DND-41 (cell line): Measurements from ENCODE around the gene WNT7B.
A peak's percentile ranks its signal among the peaks of the same experiment; 100 is the strongest.

Source experiments
- ATAC-seq: fragments of 200-7000 bp; cut with Tn5 transposase; 3 replicates; pipeline ENCODE4 v1.9.1; 2021; ENCODE audit warnings: low read depth; ENCODE audit not compliant: insufficient read depth
- DNase-seq: peaks from one replicate; pipeline ENCODE4 v3.0.0-alpha.2; 2020
- H2AFZ ChIP-seq: 2 replicates; pipeline ENCODE4 v1.6.0; 2012; ENCODE audit warnings: low read depth, low read length
- H3K27ac ChIP-seq: 2 replicates; pipeline ENCODE4 v1.5.1; 2012; ENCODE audit warnings: low read length, inconsistent platforms
- H3K27me3 ChIP-seq: fragments of 200-600 bp; sonication (generic); 2 replicates; pipeline ENCODE4 v1.6.0; 2012; ENCODE audit warnings: low read length, mild to moderate bottlenecking, inconsistent platforms; ENCODE audit not compliant: insufficient read depth, poor library complexity
- H3K36me3 ChIP-seq: 2 replicates; pipeline ENCODE4 v1.5.1; 2012; ENCODE audit warnings: low read length, inconsistent platforms; ENCODE audit not compliant: insufficient read depth
- H3K4me1 ChIP-seq: 2 replicates; pipeline ENCODE4 v1.5.1; 2012; ENCODE audit warnings: mild to moderate bottlenecking, low read length; ENCODE audit not compliant: insufficient read depth
- H3K4me2 ChIP-seq: 2 replicates; pipeline ENCODE4 v1.6.0; 2012; ENCODE audit warnings: mild to moderate bottlenecking, moderate library complexity, low read length, inconsistent platforms; ENCODE audit not compliant: insufficient read depth
- H3K4me3 ChIP-seq, 2 experiments: fragments of 200-600 bp in 1 of 2; shearing (Covaris generic) in 1 of 2; 2 replicates each; pipeline ENCODE4 v1.5.1; 2012 to 2016; ENCODE audit warnings: inconsistent platforms in 2 of 2, low read length in 2 of 2, mild to moderate bottlenecking in 2 of 2, low read depth in 1 of 2, moderate library complexity in 1 of 2
- H3K79me2 ChIP-seq: 2 replicates; pipeline ENCODE4 v1.6.0; 2012; ENCODE audit warnings: low read length, inconsistent platforms; ENCODE audit not compliant: insufficient read depth
- H3K9ac ChIP-seq: 2 replicates; pipeline ENCODE4 v1.6.0; 2012; ENCODE audit warnings: low read depth, mild to moderate bottlenecking, inconsistent platforms, low read length, moderate library complexity
- H3K9me3 ChIP-seq: 2 replicates; pipeline ENCODE4 v1.5.1; 2012; ENCODE audit warnings: low read length, moderate library complexity, mild to moderate bottlenecking, inconsistent platforms; ENCODE audit not compliant: insufficient read depth, severe bottlenecking
- H4K20me1 ChIP-seq: 2 replicates; pipeline ENCODE4 v1.6.0; 2012; ENCODE audit warnings: low read length; ENCODE audit not compliant: insufficient read depth
- CTCF ChIP-seq: IDR thresholded peaks from 2 replicates; pipeline ENCODE4 v1.5.1; 2012; ENCODE audit warnings: borderline replicate concordance, low read length, moderate library complexity, mild to moderate bottlenecking; ENCODE audit not compliant: poor library complexity, severe bottlenecking; ENCODE audit errors: extremely low read depth
- EZH2 ChIP-seq: IDR thresholded peaks from 3 replicates; pipeline ENCODE4 v1.6.1; 2012; ENCODE audit warnings: borderline replicate concordance, low read depth, mild to moderate bottlenecking, moderate library complexity, low read length, inconsistent platforms; ENCODE audit not compliant: severe bottlenecking

The WNT7B gene

GRCh38 chr22:45968751-45969413, 8.1 kb downstream of the WNT7B start:
- no peaks in the 10 kb centered on the region for H3K79me2 ChIP-seq
- no peaks in the 10 kb centered on the region for H3K9me3 ChIP-seq
- no peaks in the 10 kb centered on the region for H3K36me3 ChIP-seq
- ATAC-seq = no peak
- H3K4me2 ChIP-seq = no peak overlapping the region
- H3K27me3 ChIP-seq = peaks cover 18% of the 10 kb centered on the region
- peaks cover 27% of the 10 kb centered on the region for H3K4me1 ChIP-seq
- no peak for DNase-seq
- no peak overlapping the region for H3K9ac ChIP-seq
- H4K20me1 ChIP-seq = peaks cover 52% of the 10 kb centered on the region
- no peak overlapping the region for H2AFZ ChIP-seq
- TF ChIP-seq EZH2 (no peak), CTCF (no peak)
- H3K4me3 ChIP-seq = no peak overlapping the region
- H3K27ac ChIP-seq = no peak overlapping the region

DNA sequence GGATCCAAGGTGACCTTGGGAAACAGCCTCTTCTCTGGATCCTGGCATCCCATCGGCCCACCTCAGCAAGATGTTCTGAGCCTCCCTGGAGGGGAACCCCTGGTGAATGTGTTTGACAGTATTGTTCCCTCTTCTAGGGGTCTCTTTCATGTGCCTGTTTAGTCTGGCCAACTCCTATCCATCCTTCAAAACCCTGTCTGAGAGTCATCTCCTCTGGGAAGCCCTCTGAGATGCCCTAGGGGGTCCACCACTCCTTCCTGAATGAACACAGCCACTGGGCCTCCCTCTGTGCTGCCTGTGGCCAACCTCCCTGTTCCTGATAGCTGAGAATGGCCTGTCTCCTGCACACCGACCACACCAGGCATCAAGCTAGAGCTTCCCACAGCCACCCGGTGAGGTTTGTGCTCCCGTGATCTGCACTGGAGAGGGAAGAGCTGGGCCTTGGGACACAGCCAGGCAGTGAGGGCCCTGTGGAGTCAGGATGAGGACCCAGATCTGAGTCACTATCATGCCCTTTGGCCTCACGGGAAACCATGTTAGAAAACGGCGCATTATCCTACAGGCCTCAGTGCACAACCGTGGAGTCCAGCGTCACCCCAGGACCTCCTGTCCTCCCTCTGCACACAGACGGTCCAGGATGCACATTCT, 8.8 kb downstream of the WNT7B start:
- Histone ChIP-seq H3K27ac (no peak overlapping the region; the same call in 1 of the 2 replicates), H3K4me1 (peaks cover 27% of the 10 kb centered on the region), H3K79me2 (no peaks in the 10 kb centered on the region), H4K20me1 (peaks cover 45% of the 10 kb centered on the region), H3K9me3 (no peaks in the 10 kb centered on the region), H3K9ac (no peak overlapping the region), H3K36me3 (no peaks in the 10 kb centered on the region), H3K27me3 (peaks cover 11% of the 10 kb centered on the region), H2AFZ (no peak overlapping the region), H3K4me2 (no peak overlapping the region), H3K4me3 (no peak overlapping the region)
- DNase-seq = no peak
- ATAC-seq = no peak
- TF ChIP-seq EZH2 (no peak), CTCF (no peak)

GRCh38 chr22:45966895-45967365, 10.0 kb downstream of the WNT7B start:
- TF ChIP-seq CTCF (no peak), EZH2 (no peak)
- Histone ChIP-seq H3K4me1 (peaks cover 27% of the 10 kb centered on the region), H3K27ac (peak overlapping the region; percentile 46), H3K9ac (no peak overlapping the region), H3K79me2 (no peaks in the 10 kb centered on the region), H3K4me2 (no peak overlapping the region), H3K36me3 (no peaks in the 10 kb centered on the region), H4K20me1 (peaks cover 42% of the 10 kb centered on the region), H2AFZ (no peak overlapping the region), H3K27me3 (peaks cover 6% of the 10 kb centered on the region), H3K9me3 (no peaks in the 10 kb centered on the region), H3K4me3 (no peak overlapping the region)
- DNase-seq = no peak
- ATAC-seq = no peak
